ENCODE measurements around the gene TMEM86B.
A peak's percentile ranks its signal among the peaks of the same experiment; 100 is the strongest.

Gene TMEM86B

DNA sequence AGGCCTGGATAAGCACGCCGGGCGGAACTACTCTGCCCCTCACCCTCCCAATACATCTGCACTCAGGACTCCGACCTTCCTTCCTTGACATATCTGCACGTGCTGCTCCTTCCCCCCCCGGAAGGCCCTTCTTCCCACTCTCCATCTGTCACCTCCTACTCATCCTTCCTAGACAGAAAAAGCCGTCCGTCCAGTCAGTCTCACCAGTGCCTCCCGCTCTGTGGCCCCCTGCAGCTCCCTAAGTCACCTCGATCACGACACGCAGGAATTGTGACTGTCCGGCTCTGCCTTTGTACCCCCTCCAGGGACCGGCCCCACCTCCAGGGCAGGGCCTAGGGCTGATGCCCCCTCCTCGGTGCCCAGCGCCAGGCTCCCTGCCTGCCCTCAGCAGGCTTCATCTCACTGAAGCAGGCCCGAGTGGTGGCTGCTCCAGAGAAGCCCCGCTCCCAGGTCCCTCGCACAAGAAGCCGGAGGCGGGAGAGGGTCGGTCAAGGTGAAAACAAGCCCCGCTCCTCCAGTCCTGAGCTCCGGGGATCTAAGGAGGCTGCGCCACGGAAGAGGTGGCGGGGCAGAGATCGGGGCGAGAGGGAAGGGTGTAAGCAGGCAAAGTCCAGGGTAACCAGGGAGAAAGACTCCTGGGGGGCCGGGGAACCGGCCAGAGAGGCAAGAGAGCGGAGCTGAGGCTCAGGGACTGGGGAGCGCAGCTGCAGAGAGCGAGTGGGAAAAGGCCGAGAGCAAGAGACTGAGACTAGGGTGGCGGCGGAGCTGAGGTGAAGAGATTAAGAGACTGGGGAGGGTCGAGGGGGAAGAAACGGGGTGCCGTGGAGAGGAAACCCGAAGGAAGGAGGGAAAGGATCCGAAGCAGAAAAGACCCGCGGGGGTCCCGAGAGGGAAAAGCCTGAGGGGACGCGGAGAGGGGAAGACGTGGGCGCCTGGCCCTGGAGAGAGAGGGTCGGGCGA lies 29.2 kb upstream of the TMEM86B start:
- no peak for DNase-seq

DNA sequence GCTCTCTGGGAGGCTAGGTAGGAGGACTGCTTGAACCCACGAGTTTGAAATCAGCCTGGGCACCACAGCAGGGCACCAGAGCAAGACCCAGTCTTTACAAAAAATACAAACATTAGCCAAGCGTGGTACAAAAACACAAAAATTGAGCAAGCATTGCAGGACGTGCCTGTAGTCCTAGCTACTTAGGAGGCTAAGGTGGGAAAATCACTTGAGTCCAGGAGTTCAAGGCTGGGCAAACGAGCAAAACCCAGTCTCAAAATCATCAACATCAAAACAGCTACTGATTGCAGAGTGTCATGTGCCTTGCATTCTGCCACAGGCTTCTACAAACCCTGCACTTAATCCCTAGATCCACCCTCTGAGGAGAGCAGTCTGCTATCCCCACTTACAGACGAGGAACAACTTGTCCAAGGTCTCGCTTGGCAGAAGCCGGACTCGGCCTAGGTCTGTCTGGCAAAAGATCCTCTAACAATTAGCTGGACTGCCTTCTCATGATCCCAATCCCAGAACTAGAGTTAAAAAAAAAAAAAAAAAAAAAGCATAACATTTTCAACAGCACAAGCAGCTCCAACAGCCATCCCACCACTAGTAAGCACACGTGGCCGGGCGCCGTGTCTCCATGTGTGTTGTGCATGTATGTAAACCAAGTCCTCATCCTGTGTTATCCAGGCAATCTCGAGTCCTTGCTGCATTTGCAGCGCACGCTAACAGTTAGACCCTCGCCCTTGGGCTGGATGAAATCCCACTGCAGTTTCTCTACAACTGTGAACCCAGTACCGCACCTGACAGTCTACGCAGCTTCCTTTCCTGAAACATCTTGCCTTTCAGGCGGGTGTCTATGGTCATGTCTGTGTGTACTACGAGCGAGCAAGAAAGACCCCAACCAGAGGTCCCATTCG lies 28.2 kb upstream of the TMEM86B start:
- no peak for DNase-seq

DNA sequence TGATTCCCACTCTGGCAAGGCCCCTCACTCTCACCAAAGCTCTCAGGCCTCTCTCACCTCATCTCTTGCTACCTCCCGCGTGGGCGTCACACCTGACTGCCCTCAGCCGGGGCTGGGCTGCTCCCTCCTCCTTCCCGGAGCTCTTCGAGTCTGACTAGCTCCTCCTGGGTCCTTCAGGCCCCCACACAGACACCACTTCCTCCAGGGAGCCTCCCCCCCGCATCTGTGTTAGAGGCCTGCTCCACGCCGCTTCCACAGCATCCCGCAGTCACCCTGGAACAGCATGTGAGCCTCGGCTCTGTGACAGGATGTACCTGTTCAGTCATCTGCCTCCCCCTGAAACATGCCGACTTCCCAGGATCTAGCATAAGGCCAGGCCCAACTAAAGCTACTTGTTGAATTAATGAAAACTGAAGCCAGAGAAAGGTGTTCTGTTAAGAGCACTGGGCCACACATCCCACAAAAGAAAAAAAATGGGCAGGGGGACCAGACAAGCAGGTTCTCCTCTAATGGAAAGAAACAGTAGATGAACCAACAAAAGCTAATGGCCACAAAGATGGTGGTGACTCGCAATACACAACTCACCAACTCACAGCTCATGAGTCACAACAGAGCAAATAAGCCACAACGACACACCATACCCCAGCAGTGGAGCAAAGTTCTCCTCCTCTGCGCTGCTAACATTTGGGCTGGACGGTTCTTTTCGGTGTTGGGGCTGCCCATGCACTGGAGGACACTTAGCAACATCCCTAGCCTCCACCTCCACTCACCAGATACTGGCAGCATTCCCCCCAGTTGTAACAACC lies 27.3 kb upstream of the TMEM86B start:
- DNase-seq, result no peak

DNA sequence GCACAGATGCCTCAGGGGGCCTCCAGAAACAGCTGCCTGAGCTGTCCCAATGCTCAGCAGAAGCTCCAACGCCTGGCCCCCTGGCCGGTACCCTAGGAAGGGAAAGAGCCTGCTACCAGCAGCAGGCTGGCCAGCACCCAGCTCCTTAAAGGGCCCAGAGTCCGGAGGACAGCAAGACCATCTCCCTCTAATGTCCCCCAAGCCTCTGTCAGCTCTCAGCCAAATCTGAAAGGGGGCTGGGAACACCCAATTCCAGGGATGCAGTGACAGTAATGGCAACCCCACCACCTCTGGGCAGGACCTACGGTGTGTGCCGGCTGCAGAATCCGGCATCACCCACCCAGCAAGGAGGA lies 26.0 kb upstream of the TMEM86B start:
- DNase-seq, result no peak

DNA sequence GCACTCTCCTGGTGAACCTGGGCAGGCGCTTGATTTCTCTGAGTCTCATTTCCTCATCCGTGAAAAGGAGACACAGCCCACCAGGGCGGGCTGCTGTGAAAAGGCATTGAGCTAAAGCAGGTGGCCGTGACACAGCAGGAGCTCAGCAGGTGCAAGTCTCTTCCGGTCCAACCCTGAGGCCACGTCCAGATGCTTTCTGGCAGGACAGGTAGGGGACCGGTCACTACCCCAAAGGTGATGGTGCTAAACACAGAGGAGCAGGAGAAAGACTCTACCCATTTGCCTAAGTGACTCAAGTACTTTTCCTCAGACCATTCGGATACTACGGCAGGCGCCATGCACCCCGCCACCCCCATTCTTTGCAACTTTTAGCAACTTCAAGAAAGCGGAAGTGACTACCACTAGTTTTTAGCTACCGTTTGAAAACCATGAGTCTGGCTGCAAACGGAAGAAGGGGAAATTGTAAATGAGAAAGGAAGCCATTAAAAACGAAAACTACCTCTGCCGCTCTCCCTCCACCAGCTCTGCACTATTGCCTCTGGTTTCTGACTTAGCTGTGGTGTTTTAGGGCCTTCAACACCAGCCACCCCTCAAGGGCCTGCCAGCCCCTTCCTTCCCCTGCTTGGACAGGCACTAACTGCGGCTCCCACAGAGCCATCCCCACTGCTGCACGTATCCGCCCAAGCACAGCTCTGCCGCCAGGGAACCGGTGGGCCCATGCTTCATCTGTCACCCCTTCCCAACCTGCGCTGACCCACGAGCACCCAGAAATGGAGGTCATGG lies 25.5 kb upstream of the TMEM86B start:
- DNase-seq, result no peak

DNA sequence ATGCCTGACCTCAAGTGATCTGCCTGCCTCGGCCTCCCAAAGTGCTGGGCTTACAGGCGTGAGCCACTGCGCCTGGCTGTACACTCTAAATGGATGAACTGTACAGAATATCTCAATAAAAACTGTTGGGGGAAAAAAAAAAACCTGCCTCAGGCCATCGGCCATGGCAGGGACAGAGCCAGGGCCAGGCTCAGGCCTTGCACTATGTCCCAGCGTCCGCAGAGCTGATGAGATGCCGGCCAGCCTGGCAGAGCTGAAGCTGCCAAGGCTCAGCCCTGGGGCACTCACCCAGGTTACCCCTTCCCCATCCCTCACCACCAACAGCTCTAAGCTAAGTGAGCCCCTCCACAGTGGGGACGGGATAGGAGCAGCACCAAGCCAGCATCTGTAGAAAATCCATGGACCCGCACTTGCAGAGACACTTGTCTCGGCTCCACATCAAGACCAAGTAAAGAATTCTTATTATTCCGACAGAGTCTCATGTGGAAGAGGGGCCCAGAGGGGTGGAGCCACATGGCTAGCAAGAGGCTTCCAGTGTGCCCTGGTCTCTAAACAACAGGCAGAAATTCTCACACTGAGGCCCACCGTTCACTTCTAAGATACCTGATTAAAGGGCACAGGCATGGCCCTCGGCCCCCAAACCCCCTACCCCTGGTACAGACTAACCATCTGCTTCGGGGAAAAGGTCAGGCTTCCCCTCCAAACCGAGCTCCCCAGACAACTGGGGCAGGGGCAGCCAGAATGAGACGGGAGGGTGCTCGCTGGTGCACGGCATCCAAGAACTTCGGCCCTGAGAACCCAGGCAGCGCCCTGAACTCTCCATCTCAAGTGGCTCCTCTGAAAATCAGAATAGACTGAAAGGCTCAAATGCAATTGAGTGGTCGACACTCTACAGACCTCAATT lies 24.4 kb upstream of the TMEM86B start:
- DNase-seq, result no peak

DNA sequence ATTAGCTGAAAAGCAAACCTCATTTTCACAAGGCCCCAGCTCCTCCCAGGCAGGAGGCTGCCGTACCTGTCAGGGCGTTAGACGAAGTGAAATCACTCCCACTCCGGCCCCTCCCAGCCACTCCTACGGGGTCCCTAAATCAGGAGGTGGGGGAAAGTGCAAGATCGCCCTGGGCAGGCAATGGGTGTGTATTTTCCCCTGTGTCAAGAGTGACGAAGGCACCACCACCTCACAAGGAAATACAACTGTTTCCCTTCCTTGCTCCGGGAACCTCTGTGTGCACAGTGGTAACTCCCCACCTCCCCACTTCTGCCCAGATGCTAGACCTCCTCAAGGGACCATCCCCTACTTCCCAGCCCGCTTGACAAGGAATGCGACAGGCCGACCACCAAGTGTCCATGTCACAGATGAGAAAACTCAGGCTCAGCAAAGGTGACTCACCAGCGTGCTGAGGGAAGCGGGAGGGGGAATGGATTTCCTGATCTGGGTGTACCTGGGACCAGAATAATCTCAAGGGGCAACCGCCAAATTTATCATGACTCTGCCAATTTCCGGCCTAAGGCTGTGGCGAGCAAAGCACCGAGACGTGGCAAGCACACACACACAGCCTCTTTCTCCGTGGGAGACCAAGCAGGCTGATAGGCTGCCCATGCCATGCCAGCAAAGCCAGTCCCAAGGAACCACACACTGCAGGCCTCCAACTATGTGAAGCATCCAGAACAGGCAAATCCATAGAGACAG lies 22.9 kb upstream of the TMEM86B start:
- DNase-seq, result no peak

DNA sequence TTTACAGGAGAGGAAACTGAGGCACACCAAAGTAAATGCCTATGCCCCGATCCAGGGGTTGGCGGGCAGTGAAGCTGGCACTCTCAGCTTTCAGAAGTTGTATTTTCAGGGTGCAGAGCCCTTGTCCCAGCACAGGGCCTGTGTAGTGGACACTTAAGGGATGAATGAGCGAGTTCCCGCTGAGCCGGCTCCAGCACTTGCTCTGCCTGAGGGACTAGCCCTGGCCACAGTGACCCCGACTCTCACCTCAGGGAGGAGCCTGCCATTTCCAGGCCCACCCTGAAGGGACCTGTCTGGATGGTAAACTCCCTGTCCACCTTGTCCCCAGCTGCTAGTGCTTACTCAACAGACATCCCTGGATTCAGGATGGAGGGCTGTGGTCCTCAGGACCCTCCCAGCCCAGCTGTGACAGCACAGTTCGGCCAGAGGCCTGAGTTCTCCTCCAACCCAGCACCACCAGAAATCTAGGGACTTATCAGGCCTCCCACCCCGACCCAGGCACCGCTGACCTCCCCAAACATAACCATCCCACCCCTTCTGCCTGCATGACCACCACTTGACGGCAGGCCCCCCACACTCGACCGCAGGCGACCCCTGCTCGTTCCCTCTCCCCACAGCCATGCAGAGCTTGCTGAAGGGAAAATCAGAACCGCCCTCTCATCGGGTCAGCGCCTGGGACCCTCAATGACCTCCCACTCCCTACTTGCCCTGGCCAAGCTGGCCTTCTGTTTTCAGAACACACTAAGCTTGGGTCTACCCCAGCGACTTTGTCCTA lies 21.9 kb upstream of the TMEM86B start:
- no peak for DNase-seq

DNA sequence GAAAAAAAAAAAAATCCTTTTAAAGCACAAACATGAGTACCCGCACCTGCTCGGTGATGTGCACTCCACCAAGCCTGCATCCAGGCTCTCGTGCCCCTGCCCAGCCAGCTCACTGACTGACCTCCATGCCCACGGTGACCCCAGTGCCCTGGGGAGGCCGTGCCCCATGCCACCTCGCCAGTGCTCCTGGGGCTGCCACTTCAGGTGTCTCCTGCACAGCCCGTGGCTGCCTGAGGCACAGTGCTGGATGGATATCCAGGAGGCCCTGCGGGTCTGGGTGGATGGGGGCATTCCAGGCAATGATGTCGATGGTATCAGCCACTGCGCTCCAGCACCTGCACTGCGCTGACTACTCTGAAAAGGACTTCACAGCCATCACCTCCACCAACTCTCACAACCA lies 21.3 kb upstream of the TMEM86B start:
- DNase-seq, result no peak

DNA sequence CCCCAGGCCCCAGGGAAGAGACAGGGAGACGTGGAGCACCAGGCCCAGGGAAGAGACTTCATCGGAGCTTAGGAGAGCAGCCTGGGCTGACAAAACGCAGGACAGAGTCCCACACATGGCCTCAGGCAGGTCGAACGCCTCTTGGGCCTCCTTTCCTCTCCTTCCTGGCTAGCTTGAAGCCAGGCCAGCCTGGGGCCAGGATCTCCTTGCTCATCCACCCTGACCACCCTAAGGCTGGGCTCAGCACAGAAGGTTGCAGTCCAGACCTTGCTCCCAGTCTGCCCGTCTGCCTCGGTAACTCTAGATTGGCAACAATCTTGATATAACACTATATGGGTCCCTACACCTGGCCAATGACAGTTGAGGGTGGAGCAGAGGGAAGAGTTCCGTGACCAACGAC lies 20.1 kb upstream of the TMEM86B start:
- no peak for DNase-seq

DNA sequence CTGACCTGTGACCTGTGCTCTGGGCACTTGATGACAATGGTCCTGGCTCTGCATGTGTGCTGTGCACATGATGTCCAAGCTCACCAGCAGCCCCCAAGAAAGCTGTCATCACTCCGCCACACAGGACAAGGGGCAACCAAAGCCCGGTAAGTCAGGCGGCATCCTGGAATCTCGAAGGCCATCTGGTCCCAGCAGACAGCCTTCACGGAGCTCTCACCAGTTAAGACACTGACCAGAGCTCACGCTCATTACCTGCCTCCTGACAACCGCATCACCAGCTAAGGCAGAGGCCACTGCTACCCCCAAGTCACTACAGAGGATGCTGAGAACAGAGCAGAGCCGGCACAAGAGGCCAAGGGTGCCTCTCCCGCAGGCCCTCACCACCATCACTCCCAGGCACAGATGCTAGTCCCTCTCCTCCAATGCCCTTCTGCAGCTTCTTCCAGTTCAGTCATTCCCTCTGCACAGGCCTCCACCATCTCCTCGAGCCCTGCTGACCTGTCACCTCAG lies 19.7 kb upstream of the TMEM86B start:
- no peak for DNase-seq

DNA sequence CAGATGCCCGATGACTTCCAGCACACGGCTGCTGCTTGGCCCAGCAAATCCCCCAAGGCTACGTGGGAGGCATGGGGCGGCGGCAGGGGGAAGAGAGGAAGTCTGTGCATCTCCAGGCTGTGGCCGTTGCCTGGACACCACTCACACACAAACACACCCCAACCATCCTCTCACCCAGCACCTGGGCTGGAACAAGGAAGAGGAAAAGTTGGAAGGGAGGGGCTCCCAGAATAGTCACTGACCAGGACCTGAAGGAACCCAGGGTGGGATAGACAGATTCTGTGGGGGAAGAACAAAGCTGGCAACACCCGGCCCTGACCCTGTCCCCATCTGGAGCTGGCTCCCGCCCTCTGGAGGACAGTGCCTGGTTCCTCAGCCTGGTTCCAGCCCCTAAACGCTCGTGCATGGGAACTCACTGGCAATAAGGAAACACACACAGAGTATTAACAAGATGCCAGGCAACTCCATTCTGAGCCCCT lies 19.1 kb upstream of the TMEM86B start:
- DNase-seq, result peak; percentile 63

DNA sequence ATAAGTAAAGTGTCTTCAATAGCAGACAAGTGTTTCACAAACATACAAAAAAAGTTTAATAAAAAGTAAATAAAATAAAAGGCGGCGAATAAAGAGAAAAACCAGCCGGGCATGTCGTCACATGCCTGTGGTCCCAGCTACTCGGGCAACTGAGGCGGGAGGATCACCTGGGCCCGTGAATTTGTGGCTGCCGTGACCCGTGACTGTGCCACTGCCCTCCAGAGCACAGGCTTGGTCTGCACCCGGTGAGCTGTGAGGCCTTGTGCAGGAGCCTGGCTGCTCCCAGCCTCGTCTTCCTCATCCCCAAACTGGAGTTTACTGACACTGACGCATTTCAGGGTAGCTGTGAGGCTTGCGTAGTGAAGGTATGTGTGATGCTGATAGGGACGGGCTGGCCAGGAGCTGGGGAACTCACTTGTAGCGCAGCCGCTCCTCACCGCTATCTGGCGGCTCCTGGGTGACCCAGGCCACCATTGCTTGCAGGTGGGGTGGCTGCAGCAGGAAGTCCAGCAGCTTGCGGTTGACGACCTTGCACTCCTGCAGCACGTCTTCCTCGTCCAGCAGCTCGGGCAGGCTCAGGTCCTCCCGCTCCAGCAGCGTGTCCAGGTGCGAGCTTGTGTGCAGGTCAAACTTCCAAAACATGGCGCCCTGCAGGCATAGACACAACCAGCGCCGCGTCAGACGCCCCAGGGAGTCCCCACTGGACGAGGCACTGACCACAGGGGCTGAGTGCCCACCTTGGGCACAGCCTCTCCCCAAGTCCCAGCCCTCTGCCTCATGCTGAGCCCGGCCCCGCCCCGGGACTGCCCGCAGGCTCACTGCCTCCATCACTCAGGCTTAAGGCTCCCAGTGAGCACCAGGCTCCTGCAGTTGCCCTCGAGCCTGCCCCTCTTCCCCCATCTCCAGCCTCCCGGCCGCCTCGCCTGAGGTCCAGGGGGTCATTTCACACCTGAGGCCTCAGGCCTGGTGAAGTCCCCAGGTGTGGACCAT lies 18.2 kb upstream of the TMEM86B start:
- DNase-seq, result no peak

DNA sequence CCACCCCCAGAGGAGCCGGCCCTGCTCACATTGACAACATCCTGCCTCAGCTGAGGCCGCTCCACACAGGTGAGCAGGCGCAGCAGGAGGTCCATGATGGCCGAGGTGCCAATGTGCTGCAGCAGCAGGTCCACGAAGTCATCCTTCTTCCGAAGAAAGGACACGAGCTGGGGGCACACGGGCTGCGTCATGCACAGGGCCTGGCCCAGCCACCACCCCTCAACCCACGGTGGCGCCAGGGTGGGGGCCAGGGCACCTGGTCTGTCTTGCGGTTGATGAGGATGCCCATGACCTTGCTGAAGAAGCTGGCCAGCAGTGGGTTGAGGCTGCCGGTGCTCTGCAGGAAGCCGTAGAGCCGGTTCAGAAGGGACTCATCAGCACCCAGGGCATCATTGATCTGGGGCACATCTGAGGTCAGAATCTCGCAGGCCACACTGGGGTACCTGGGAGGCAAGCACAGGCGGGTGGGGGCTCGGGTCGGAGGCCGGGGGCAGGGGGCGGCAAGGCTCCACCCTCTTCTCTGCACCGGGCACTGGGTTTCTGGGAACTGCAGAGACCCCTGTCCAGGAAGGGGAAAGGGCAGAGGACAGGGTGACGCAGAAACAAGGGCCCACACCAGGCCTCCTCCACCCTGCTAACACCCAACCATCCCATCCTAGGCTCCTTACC lies 16.8 kb upstream of the TMEM86B start:
- DNase-seq, result no peak

DNA sequence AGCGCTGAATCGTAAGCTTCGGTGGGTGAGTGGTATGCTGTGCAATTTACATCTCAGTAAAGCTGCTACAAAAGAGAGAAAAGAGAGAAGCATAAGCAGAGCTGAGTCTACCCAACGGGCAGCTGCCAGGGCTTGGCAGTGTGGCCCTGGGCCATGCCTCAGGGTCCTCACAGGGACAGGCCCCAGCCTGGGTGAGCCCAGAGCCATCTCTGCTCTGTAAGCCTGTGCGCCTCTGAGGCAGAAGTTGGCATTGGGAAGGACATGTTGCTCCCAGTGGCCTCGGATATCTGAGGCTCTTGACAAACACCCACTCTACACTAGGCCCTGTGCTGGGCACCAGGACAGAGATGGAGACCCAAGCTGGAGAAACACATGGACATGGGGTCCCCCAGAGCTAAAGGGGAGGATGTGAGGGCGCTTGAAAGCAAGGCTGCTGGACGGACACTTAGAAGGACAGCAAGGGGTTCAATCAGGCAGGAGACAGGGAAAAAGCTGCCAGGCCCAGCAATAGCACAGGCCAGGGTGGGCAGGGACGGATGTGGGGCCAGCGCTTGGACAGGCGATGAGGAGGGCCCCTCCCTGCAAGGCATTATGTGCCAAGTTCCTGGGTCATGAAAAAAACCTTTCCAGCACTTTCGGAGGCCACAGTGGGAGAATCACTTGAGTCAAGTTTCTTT lies 15.6 kb upstream of the TMEM86B start:
- DNase-seq, result peak; percentile 3

DNA sequence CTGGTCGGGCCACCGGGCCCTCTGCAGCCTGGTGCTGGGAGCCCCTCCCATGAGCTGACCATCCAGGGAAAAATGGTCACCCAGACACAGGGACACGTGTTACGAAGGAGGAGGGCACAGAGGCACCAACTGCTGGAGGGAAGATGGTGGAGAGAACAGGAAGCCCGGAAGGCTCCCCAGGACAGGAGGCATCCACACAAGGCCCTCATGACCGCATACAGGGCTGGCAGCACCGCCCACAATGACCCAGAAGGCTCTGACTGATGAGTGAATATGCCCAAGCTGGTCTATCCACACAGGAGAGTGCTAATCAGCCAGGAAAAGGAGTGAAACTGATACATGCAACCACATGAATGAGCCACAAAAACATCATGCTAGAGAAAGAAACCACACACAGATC lies 14.0 kb upstream of the TMEM86B start:
- no peak for DNase-seq

Data from right hindlimb (tissue), 1 donor.